Natural killer cell (primary cell): ENCODE measurements around the gene MFSD6L. TPM values are rescaled to one million over a fixed set of nuclear protein-coding genes. Genes with fewer than 3 reads are reported as not detected.

Experiments used
- ATAC-seq, 3 donors: fragments of 150-1000 bp in 2 of 3; fragments of 200-7000 bp in 1 of 3; cut with Tn5 transposase; 1 replicate in 1 of 3; 2 replicates in 2 of 3; pipeline ENCODE4 v1.10.0; 2021; ENCODE audit warnings: mild to moderate bottlenecking in 2 of 3, moderate library complexity in 2 of 3
- DNase-seq, 2 donors: peaks; one replicate each; pipeline versions ENCODE4 v3.0.0 to v3.0.0-alpha.2; 2013 to 2021; ENCODE audit warnings: mixed read lengths in 1 of 2
- H3K27ac ChIP-seq: one replicate; pipeline ENCODE4 v1.5.1; 2013; ENCODE audit warnings: mild to moderate bottlenecking, low read length
- H3K27me3 ChIP-seq: one replicate; pipeline ENCODE4 v1.6.1; 2013; ENCODE audit warnings: low read length; ENCODE audit not compliant: control insufficient read depth, insufficient read depth
- H3K36me3 ChIP-seq: one replicate; pipeline ENCODE4 v1.6.1; 2013; ENCODE audit warnings: low read length; ENCODE audit not compliant: control insufficient read depth, insufficient read depth
- H3K4me1 ChIP-seq: one replicate; pipeline ENCODE4 v1.6.1; 2013; ENCODE audit warnings: low read length; ENCODE audit not compliant: control insufficient read depth, insufficient read depth
- H3K4me3 ChIP-seq: one replicate; pipeline ENCODE4 v1.5.1; 2013; ENCODE audit warnings: low read length
- H3K9me3 ChIP-seq: one replicate; pipeline ENCODE4 v1.6.1; 2013; ENCODE audit warnings: low read length; ENCODE audit not compliant: control insufficient read depth, insufficient read depth
- H3K27ac Mint-ChIP-seq, 2 donors: one replicate each; pipeline ENCODE4 v1.8.0; 2022; ENCODE audit warnings: mild to moderate bottlenecking in 2 of 2, mixed read lengths in 2 of 2, moderate library complexity in 1 of 2
- H3K27me3 Mint-ChIP-seq, 2 donors: one replicate each; pipeline ENCODE4 v1.8.0; 2022; ENCODE audit warnings: low read depth in 2 of 2, mixed read lengths in 2 of 2
- H3K36me3 Mint-ChIP-seq: one replicate; pipeline ENCODE4 v1.8.0; 2022; ENCODE audit warnings: mixed read lengths
- H3K4me1 Mint-ChIP-seq, 2 donors: one replicate each; pipeline ENCODE4 v1.8.0; 2022; ENCODE audit warnings: mixed read lengths in 2 of 2
- H3K4me3 Mint-ChIP-seq: one replicate; pipeline ENCODE4 v1.8.0; 2022; ENCODE audit warnings: mild to moderate bottlenecking, moderate library complexity, mixed read lengths
- H3K9me3 Mint-ChIP-seq, 2 donors: one replicate each; pipeline ENCODE4 v1.8.0; 2022; ENCODE audit warnings: mixed read lengths in 2 of 2
- CTCF ChIP-seq: fragments of 200-600 bp; IDR thresholded peaks from one replicate; pipeline ENCODE4 v1.8.0; 2022; ENCODE audit warnings: antibody characterized with exemption
- WGBS: methylation state at CpG from one replicate; pipeline ENCODE4 v1.1.7; 2013; ENCODE audit warnings: missing lambda C conversion rate; ENCODE audit not compliant: insufficient coverage; 5-methylcytosine and 5-hydroxymethylcytosine counted together
- intact Hi-C: fragments of 100-400 bp; cut with micrococcal nuclease; formaldehyde crosslinking; loops from one replicate; pipeline ENCODE4 v1.14.2; 2022
- total RNA-seq, 4 donors: library from RNA; stranded (reverse); fragments of 120-200 nt in 1 of 4; gene quantifications; one replicate each; pipeline versions ENCODE4 v1.2.3 to v1.2.4, GENCODE V29; 2013 to 2022

The MFSD6L gene
- total RNA-seq, 3 donors from 2014 or later (not counting 1 experiment from before 2014, with no cell fraction given): 0.12 to 0.90 TPM; not detected in 1

- H3K4me3 ChIP-seq: no peak overlapping the region
- Mint-ChIP-seq H3K4me3 (no peak overlapping the region), H3K27ac (no peak overlapping the region), H3K36me3 (no peaks in the 10 kb centered on the region), H3K4me1 (peaks cover 0 to 5% of the 10 kb centered on the region in 2 donors), H3K27me3 (peaks cover 0 to 5% of the 10 kb centered on the region in 2 donors), H3K9me3 (no peaks in the 10 kb centered on the region)
- 94% methylated on average over 13 of the region's 15 CpGs for WGBS
- no peaks in the 10 kb centered on the region for H3K36me3 ChIP-seq
- H3K4me1 ChIP-seq: no peaks in the 10 kb centered on the region
- DNase-seq (no peak), ATAC-seq (no peak)
- intact Hi-C loops: no loop called here
- no peaks in the 10 kb centered on the region for H3K27me3 ChIP-seq
- H3K27ac ChIP-seq: no peak overlapping the region
- H3K9me3 ChIP-seq: no peaks in the 10 kb centered on the region
- TF ChIP-seq CTCF: no peak
Measured at GRCh38 chr17:8836821-8837562, 37.8 kb upstream of the MFSD6L start.

- H3K4me1 ChIP-seq: no peaks in the 10 kb centered on the region
- H3K9me3 ChIP-seq: no peaks in the 10 kb centered on the region
- Mint-ChIP-seq H3K27ac (no peak overlapping the region), H3K4me1 (peaks cover 0 to 5% of the 10 kb centered on the region in 2 donors), H3K4me3 (no peak overlapping the region), H3K36me3 (no peaks in the 10 kb centered on the region), H3K27me3 (peaks cover 0 to 5% of the 10 kb centered on the region in 2 donors), H3K9me3 (no peaks in the 10 kb centered on the region)
- DNase-seq: no peak
- no peak for ATAC-seq
- no peak for TF ChIP-seq CTCF
- H3K36me3 ChIP-seq: no peaks in the 10 kb centered on the region
- intact Hi-C loops: no loop called here
- no peak overlapping the region for H3K27ac ChIP-seq
- H3K4me3 ChIP-seq: no peak overlapping the region
- H3K27me3 ChIP-seq: no peaks in the 10 kb centered on the region
- WGBS: 96% methylated on average over 6 of the region's 6 CpGs
Measured at GRCh38 chr17:8835631-8836364, 36.6 kb upstream of the MFSD6L start.

- no peak for DNase-seq
- H3K9me3 Mint-ChIP-seq: no peaks in the 10 kb centered on the region
- intact Hi-C loops: no loop called here
Measured at GRCh38 chr17:8835106-8835505, 35.9 kb upstream of the MFSD6L start.

More at GRCh38 chr17:8835106-8835505, 35.9 kb upstream of the MFSD6L start:
- H3K4me1 Mint-ChIP-seq: peaks cover 0 to 5% of the 10 kb centered on the region in 2 donors
- Histone ChIP-seq H3K27ac (no peak overlapping the region), H3K9me3 (no peaks in the 10 kb centered on the region), H3K4me3 (no peak overlapping the region), H3K27me3 (no peaks in the 10 kb centered on the region), H3K4me1 (no peaks in the 10 kb centered on the region), H3K36me3 (no peaks in the 10 kb centered on the region)
- no peak for ATAC-seq
- 92% methylated on average over 14 of the region's 14 CpGs for WGBS
- no peak for TF ChIP-seq CTCF
- no peak overlapping the region for H3K4me3 Mint-ChIP-seq
- no peak overlapping the region for H3K27ac Mint-ChIP-seq
- H3K36me3 Mint-ChIP-seq: no peaks in the 10 kb centered on the region
- peaks cover 0 to 5% of the 10 kb centered on the region in 2 donors for H3K27me3 Mint-ChIP-seq
